ENCODE measurements around the gene ITFG1. TPM values are rescaled to one million over a fixed set of nuclear protein-coding genes. Genes with fewer than 3 reads are reported as not detected.

ITFG1 gene
- total and polyA plus RNA-seq, 9 of the 15 experiments (the other 6 are each of a cell fraction or from before 2014, with no cell fraction given), result 17.1 to 83.5 (median 35.8) TPM

- TF ChIP-seq, protein P1, sequence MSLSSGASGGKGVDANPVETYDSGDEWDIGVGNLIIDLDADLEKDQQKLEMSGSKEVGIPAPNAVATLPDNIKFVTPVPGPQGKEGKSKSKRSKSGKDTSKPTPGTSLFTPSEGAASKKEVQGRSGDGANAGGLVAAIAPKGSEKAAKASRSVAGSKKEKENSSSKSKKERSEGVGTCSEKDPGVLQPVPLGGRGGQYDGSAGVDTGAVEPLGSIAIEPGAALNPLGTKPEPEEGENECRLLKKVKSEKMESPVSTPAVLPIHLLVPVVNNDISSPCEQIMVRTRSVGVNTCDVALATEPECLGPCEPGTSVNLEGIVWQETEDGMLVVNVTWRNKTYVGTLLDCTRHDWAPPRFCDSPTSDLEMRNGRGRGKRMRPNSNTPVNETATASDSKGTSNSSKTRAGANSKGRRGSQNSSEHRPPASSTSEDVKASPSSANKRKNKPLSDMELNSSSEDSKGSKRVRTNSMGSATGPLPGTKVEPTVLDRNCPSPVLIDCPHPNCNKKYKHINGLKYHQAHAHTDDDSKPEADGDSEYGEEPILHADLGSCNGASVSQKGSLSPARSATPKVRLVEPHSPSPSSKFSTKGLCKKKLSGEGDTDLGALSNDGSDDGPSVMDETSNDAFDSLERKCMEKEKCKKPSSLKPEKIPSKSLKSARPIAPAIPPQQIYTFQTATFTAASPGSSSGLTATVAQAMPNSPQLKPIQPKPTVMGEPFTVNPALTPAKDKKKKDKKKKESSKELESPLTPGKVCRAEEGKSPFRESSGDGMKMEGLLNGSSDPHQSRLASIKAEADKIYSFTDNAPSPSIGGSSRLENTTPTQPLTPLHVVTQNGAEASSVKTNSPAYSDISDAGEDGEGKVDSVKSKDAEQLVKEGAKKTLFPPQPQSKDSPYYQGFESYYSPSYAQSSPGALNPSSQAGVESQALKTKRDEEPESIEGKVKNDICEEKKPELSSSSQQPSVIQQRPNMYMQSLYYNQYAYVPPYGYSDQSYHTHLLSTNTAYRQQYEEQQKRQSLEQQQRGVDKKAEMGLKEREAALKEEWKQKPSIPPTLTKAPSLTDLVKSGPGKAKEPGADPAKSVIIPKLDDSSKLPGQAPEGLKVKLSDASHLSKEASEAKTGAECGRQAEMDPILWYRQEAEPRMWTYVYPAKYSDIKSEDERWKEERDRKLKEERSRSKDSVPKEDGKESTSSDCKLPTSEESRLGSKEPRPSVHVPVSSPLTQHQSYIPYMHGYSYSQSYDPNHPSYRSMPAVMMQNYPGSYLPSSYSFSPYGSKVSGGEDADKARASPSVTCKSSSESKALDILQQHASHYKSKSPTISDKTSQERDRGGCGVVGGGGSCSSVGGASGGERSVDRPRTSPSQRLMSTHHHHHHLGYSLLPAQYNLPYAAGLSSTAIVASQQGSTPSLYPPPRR (CRISPR knock-in tag; IDR thresholded peaks at IDR 0.05; ENCODE audit: borderline replicate concordance), result no peak
- TF ChIP-seq ZNF12 (CRISPR knock-in tag; IDR thresholded peaks at IDR 0.05) (0 out of 2 replicates have a peak, but pooled peaks have one; percentile 39), CREBBP (IDR thresholded peaks at IDR 0.05; ENCODE audit: low read depth, low read length) (no peak), RHOXF2B (CRISPR knock-in tag; conservative IDR thresholded peaks at IDR 0.05) (no peak), SMAD1 (IDR thresholded peaks at IDR 0.05; ENCODE audit: low read depth, low read length, partially characterized antibody) (no peak), GATAD2A (IDR thresholded peaks at IDR 0.05) (no peak), ETS1 (conservative IDR thresholded peaks at IDR 0.05; ENCODE audit: control insufficient read depth, low read depth, low read length) (0 out of 2 replicates have a peak, but pooled peaks have one; percentile 24), BRD4 (IDR thresholded peaks at IDR 0.05) (peak; percentile 87), ZNF696 (CRISPR knock-in tag; conservative IDR thresholded peaks at IDR 0.05) (no peak), POLR2G (IDR thresholded peaks at IDR 0.05; ENCODE audit: low read depth, low read length) (peak; percentile 97), NCOR1 (IDR thresholded peaks at IDR 0.05) (no peak), ZNF644 (tag; IDR thresholded peaks at IDR 0.05; ENCODE audit: low read depth) (no peak), ZNF77 (CRISPR knock-in tag; IDR thresholded peaks at IDR 0.05) (no peak), DEAF1 (CRISPR knock-in tag; IDR thresholded peaks at IDR 0.05) (no peak)
- TF ChIP-seq, protein P2, sequence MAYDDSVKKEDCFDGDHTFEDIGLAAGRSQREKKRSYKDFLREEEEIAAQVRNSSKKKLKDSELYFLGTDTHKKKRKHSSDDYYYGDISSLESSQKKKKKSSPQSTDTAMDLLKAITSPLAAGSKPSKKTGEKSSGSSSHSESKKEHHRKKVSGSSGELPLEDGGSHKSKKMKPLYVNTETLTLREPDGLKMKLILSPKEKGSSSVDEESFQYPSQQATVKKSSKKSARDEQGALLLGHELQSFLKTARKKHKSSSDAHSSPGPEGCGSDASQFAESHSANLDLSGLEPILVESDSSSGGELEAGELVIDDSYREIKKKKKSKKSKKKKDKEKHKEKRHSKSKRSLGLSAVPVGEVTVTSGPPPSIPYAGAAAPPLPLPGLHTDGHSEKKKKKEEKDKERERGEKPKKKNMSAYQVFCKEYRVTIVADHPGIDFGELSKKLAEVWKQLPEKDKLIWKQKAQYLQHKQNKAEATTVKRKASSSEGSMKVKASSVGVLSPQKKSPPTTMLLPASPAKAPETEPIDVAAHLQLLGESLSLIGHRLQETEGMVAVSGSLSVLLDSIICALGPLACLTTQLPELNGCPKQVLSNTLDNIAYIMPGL (CRISPR knock-in tag; IDR thresholded peaks at IDR 0.05), result peak; percentile 67; the same call in 1 of the 2 replicates
- TF ChIP-seq, protein P3, sequence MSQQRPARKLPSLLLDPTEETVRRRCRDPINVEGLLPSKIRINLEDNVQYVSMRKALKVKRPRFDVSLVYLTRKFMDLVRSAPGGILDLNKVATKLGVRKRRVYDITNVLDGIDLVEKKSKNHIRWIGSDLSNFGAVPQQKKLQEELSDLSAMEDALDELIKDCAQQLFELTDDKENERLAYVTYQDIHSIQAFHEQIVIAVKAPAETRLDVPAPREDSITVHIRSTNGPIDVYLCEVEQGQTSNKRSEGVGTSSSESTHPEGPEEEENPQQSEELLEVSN (IDR thresholded peaks at IDR 0.05; ENCODE audit: borderline replicate concordance in 1 of 2, extremely low read depth in 1 of 2, insufficient read depth in 1 of 2, insufficient read length in 1 of 2, low read depth in 1 of 2, low read length in 1 of 2, poor library complexity in 1 of 2, severe bottlenecking in 1 of 2), result peak in 1 of 2 experiments; percentile 75
Observed at GRCh38 chr16:47460711-47461597, at the start of gene ITFG1, which contains the start of gene PHKB (continued).
